Measurements from ENCODE around the gene ODF4.

The ODF4 gene

GRCh38 chr17:8339540-8339939 is at the start of gene ODF4:
TSS of gene ODF4 (plus strand) at chr17:8339840. CDS start at chr17:8340052, 212 bp downstream.
- no peak for DNase-seq

- no peak for DNase-seq
Measured at GRCh38 chr17:8290043-8290442, 49.6 kb upstream of the ODF4 start.

DNA sequence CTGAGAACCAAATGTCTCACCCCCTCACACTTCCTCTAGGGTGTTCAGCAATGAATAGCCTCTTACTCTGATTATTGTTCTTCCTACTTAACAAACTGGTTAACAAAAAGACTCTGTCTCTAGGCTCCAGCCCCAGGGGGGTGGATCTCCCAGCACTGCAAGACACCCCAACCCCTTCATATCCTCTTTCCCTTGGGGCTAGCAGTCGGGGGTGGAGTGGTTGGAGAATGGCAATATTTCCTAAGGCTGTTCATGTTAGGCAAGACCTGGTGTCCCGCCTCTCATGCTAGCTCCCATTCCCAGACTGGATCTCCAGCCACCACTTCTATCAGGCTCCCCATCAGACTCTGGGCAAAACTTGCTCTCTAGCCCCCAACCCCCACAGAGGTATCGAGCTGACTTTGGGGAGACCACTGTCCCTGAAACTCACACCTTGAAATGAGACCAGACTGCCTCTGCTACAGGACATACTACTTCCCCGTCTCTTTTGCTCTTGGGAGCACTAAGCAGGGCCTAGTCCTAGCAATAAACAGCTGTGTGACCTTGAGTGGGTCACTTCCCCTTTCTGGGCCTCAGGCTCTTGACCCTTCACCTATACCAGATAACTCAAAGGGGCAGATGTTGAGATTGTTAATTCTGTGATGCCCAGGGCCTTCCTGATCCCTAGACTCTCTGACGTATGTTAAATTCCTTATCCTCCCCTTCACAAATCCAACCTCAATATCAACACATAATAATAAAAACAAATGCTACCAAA is 46.8 kb upstream of the ODF4 start:
- DNase-seq, result no peak

DNA sequence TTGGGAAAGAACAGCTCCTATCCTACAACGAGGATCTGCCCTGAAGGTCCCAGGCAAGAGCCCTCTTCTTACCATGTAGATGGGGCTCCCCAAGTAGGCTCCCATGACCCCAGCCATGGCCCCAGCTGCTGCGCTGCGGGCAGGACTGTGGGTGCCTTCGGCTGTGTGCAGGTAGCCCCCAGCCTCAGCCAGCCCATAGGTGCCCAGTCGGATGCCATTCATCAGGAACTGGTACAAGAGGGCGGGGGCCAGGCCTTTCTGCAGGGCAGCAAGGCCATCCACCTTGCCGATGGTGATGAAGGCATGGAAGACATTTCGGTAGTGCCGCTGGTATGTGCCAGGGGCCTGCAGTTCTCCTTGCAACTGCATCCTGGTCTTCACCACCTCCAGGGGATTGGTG is 45.3 kb upstream of the ODF4 start:
- no peak for DNase-seq

DNA sequence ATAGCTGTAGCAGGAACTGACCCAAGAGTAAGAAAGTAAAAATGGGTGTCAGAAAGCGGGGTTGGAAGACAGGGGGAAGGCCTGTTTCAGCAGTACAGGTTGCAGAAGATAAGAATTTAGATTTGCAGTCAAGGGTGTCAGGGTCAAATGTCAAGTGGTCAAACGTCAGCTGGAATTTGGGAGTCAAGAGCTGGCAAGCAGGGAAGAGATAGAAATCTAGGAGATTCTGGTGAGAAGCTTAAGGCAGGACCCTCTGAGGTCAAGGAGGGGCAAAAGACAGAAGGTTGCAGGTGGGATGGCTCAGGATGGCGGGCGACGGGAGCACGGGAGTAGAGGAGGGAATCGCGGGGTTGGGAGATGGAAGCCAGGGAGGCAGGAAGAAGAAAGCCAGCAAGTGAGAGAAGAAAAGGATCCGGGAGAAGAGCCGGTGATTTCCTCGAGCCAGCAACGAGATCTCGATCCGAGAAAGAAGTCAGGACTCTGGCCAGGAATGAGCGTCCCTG is 44.8 kb upstream of the ODF4 start:
- no peak for DNase-seq

DNA sequence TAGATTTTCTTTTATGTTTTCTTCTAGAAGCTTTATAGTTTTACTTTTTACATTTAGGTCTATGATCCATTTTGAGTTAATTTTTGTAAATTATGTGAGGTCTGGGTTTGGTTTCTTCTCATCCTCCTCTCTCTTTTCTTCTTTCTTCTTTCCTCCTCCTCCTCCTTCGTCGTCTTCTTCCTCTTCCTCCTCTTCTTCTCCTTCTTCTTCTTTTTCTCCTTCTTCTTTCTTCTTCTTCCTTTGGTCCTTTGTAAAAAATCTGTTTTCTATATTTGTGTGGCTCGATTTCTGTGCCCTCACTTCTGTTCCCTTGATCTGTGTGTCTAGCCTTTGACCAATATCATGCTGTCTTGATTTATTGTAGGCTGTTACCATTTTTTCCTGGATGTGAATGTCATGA is 39.4 kb upstream of the ODF4 start:
- DNase-seq, result no peak

GRCh38 chr17:8300627-8301242 is 38.9 kb upstream of the ODF4 start:
- peak; percentile 50 to 57 for DNase-seq

DNA sequence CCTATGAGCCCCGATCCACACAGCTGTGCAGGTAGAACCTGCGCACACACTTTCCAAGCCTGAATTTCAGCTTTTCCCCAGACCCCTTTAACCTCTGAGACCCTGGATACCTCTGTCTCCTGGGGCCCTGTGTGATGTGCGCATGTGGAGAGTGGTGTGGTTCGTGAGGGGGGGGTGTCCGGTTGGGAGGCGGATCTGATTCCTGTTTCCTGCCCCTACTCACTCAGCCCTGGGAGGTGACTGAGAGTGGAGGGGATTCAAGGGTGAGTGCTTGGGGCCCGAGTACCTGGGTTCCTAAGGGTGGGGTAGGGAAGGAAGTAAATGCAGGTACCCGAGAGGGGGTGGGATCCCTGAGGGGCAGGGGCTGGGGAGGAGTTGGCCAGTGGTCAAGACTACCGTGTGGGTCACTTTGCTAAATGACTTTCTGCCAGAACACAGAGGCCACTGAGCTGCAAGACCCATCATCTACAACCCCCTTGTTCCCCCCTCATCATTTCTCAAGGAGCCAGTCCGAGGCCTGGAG is 29.0 kb upstream of the ODF4 start:
- no peak for DNase-seq

DNA sequence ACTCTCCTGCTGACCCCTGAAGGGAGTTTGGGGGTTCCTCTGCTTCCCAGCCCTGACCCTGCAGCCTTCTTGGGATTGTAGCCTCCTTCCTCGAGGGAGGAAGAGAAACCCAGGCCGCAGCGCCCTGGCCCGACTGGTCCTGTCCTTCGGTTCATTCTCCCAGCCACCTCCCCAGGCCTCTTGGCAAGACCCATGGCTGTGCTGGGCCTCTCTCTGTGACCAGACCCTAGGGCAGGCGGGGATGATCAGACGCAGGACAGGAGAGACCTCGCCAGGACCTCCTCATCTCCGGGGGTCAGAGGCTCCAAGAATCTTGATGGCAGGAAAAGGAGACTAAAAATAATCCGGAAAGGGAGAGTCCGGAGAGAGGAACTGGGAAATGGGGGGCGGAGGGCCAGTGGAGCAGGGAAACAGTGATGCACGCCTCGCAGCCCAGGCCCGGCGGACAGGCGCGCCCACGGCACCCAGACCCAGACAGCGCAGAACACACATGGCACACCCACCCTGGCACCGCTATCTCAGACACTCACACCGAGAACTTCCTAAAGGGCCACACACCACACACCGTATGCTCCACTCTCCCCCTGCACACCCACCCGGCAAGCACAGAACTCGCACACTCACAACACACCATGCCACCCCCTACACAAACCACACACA is 28.4 kb upstream of the ODF4 start:
- DNase-seq, result no peak

DNA sequence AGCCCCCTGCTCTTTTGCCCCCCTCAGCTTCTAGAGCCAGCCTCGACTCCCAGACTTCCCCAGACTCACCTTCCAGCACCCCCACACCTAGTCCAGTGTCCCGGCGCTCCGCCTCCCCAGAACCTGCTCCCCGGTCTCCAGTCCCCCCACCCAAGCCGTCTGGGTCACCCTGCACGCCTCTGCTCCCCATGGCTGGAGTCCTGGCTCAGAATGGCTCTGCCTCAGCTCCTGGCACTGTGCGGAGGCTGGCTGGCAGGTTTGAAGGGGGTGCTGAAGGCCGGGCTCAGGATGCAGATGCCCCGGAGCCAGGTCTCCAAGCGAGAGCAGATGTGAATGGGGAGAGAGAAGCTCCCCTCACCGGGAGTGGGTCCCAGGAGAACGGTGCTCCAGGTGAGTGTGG is 27.4 kb upstream of the ODF4 start:
- no peak for DNase-seq

GRCh38 chr17:8312726-8313600 is 26.7 kb upstream of the ODF4 start:
- DNase-seq, result no peak

DNA sequence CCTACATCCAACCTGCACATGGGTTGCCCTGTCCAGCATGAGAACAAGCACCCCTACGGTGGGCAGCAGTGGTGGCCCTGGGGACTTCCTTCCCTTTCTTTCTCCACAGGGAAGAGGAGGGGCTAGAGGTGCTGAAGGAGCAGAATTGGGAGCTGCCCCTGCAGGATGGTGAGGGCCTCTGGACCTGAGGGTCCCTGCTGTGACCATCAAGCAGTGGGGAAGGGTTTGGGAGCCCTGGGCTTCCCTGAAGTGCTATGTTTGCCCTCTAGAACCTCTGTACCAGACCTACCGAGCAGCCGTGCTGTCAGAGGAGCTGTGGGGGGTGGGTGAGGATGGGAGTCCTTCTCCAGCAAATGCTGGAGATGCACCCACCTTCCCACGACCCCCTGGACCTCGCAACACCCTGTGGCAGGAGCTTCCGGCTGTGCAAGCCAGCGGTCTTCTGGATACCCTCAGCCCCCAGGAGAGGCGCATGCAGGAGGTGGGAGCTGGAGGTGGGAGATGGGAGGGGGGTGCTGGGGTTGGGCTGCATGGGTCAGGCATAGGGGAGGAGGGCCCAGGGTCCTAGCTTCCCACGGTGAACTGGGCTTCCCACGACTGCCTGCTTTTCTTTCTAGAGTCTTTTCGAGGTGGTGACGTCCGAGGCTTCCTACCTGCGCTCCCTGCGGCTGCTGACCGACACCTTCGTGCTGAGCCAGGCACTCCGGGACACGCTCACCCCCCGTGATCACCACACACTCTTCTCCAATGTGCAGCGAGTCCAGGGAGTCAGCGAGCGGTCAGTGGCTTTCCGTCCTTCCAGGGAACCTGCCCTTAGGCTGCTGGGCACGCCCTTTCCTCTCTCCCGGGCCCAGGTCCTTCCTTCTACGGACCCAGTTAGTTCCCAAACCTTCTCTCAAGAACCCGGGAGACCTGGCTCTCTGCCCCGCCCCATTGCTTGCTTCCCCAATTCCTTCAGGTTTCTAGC is 24.6 kb upstream of the ODF4 start:
- DNase-seq, result no peak

DNA sequence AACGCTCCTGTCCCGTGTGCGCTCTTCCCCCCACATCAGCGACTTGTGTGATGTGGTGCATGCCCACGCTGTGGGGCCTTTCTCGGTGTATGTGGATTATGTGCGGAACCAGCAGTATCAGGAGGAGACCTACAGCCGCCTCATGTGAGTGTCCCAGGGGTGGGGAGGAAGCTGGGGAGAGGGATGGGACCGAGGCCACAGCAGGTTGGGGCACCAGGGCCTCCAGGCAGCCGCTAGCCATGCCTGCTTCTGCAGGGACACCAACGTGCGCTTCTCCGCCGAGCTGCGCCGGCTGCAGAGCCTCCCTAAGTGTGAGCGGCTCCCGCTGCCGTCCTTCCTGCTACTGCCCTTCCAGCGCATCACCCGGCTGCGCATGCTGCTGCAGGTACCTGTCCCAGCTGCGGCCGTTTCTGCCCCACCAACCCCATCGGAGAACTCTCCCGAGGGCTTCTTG is 23.8 kb upstream of the ODF4 start:
- DNase-seq, result no peak

GRCh38 chr17:8318010-8318935 is 21.4 kb upstream of the ODF4 start:
- DNase-seq, result no peak

GRCh38 chr17:8320262-8320661 is 19.4 kb upstream of the ODF4 start:
- DNase-seq, result no peak

GRCh38 chr17:8320990-8321389 is 18.6 kb upstream of the ODF4 start:
- DNase-seq, result no peak

DNA sequence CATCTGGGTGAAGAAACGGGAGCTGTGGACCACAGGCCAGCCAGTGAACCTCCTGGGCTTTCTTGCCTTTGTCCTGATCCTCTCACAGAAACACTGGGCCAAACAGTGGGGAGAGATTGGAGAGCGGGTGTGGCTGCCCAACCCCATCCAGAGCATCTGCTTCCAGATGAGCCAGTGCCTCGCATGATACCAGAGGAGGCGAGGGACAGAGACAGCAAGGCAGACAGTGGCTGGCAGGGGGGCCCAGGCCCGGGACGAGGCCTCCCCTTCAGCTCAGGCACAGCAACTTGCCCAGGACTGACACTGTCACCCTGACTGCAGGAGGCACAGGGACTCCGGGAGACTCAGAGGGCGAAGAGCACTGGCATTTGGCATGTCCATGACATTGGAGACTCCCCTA is 17.6 kb upstream of the ODF4 start:
- no peak for DNase-seq

- no peak for DNase-seq
Measured at GRCh38 chr17:8324132-8324531, 15.5 kb upstream of the ODF4 start.

GRCh38 chr17:8324923-8325322 is 14.7 kb upstream of the ODF4 start:
- no peak for DNase-seq
